ENCODE results near the gene ECSCR.

- TF ChIP-seq, protein P1, sequence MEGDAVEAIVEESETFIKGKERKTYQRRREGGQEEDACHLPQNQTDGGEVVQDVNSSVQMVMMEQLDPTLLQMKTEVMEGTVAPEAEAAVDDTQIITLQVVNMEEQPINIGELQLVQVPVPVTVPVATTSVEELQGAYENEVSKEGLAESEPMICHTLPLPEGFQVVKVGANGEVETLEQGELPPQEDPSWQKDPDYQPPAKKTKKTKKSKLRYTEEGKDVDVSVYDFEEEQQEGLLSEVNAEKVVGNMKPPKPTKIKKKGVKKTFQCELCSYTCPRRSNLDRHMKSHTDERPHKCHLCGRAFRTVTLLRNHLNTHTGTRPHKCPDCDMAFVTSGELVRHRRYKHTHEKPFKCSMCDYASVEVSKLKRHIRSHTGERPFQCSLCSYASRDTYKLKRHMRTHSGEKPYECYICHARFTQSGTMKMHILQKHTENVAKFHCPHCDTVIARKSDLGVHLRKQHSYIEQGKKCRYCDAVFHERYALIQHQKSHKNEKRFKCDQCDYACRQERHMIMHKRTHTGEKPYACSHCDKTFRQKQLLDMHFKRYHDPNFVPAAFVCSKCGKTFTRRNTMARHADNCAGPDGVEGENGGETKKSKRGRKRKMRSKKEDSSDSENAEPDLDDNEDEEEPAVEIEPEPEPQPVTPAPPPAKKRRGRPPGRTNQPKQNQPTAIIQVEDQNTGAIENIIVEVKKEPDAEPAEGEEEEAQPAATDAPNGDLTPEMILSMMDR (IDR thresholded peaks at IDR 0.05), result no peak
- TF ChIP-seq POLR2A (IDR thresholded peaks at IDR 0.05; ENCODE audit: low read depth) (no peak), EP300 (IDR thresholded peaks at IDR 0.05) (no peak)
These were observed 45.3 kb downstream of the ECSCR start for GRCh38 chr5:139417214-139417613.
